ENCODE data around the gene CABP5.

DNA sequence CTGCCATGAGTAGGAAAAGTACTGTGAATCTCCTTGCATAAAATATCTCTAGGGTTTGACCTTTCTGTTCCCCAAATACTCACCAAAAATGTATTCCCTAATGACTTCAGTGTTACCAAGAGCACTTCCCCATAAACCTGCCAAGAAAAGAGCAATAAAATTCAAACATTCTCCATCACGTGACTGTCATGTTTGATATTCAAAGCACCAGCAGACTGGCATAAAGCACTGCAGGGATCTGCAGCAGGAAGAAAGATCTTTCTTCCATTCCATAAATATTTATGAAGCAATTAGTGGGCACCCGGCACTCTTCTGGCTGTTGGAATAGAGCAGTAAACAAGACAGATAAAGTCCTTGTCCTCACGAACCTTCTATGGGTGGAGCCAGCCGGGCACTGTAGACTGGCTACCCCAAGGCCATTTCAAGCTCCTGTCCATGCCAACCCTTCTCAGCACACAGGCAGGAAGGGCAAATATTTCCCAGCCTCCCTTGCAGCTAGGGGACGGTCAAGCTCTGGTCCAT lies 46.5 kb upstream of the CABP5 start:
- TF ChIP-seq, protein P1, sequence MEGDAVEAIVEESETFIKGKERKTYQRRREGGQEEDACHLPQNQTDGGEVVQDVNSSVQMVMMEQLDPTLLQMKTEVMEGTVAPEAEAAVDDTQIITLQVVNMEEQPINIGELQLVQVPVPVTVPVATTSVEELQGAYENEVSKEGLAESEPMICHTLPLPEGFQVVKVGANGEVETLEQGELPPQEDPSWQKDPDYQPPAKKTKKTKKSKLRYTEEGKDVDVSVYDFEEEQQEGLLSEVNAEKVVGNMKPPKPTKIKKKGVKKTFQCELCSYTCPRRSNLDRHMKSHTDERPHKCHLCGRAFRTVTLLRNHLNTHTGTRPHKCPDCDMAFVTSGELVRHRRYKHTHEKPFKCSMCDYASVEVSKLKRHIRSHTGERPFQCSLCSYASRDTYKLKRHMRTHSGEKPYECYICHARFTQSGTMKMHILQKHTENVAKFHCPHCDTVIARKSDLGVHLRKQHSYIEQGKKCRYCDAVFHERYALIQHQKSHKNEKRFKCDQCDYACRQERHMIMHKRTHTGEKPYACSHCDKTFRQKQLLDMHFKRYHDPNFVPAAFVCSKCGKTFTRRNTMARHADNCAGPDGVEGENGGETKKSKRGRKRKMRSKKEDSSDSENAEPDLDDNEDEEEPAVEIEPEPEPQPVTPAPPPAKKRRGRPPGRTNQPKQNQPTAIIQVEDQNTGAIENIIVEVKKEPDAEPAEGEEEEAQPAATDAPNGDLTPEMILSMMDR (conservative IDR thresholded peaks at IDR 0.05; ENCODE audit: low read depth, low read length): no peak
- TF ChIP-seq EZH2 (IDR thresholded peaks at IDR 0.05; ENCODE audit: low read length, unreplicated experiment): no peak
